H1 (cell line): ENCODE measurements around the gene CSF2RB. TPM values are rescaled to one million over a fixed set of nuclear protein-coding genes. Genes with fewer than 3 reads are reported as not detected.

ENCODE experiments used
- CTCF ChIA-PET: fragments of 300-600 bp; sonication (Branson Sonifier 250); formaldehyde crosslinking; loops from one replicate; lab custom pipeline; 2021; ENCODE audit not compliant: partially characterized antibody; lab: Charles Lee
- POLR2A ChIA-PET: fragments of 300-600 bp; sonication (Branson Sonifier 250); formaldehyde crosslinking; loops from one replicate; lab custom pipeline; 2021; ENCODE audit warnings: inconsistent platforms; ENCODE audit not compliant: partially characterized antibody; lab: Charles Lee
- DNase-seq, 2 experiments: peaks; one replicate each; pipeline versions ENCODE4 v3.0.0 to v3.0.0-alpha.2; 2010 to 2022; ENCODE audit warnings: low spot score in 2 of 2, low read depth in 1 of 2, mixed read lengths in 1 of 2
- FAIRE-seq: peaks from 2 replicates; lab custom pipeline; 2011; peaks lifted over from hg19 to GRCh38; lab: Jason Lieb, UNC
- H2AFZ ChIP-seq: 2 replicates; pipeline ENCODE4 v1.8.1; 2012; ENCODE audit warnings: low read length, inconsistent platforms
- H2AK5ac ChIP-seq: 2 replicates; pipeline ENCODE4 v1.6.1; 2013; ENCODE audit warnings: low read depth, low read length
- H2BK120ac ChIP-seq: replicated peaks from 2 replicates; pipeline ENCODE3; 2013; ENCODE audit warnings: low read depth, low read length, inconsistent platforms
- H2BK12ac ChIP-seq: 2 replicates; pipeline ENCODE4 v1.6.1; 2013; ENCODE audit warnings: low read depth, low read length
- H2BK15ac ChIP-seq: 2 replicates; pipeline ENCODE4 v1.6.1; 2013; ENCODE audit warnings: low read length
- H2BK20ac ChIP-seq: 2 replicates; pipeline ENCODE4 v1.6.1; 2013; ENCODE audit warnings: low read length
- H2BK5ac ChIP-seq: 2 replicates; pipeline ENCODE4 v1.6.1; 2013; ENCODE audit warnings: low read depth, low read length
- H3K14ac ChIP-seq: 2 replicates; pipeline ENCODE4 v1.6.1; 2013; ENCODE audit warnings: inconsistent platforms; ENCODE audit not compliant: insufficient read length
- H3K18ac ChIP-seq: 2 replicates; pipeline ENCODE4 v1.6.1; 2013; ENCODE audit warnings: low read length; ENCODE audit errors: extremely low read depth
- H3K23ac ChIP-seq: 2 replicates; pipeline ENCODE4 v1.6.1; 2013; ENCODE audit warnings: inconsistent platforms; ENCODE audit not compliant: insufficient read length
- H3K23me2 ChIP-seq: 2 replicates; pipeline ENCODE4 v1.6.1; 2013; ENCODE audit warnings: low read depth, low read length
- H3K27ac ChIP-seq: 2 replicates; pipeline ENCODE4 v1.6.1; 2011; ENCODE audit warnings: low read depth, low read length, inconsistent platforms
- H3K27me3 ChIP-seq, 4 experiments: replicated peaks in 1 of 4; 1 replicate in 1 of 4; 2 replicates in 3 of 4; pipeline versions ENCODE4 v1.6.1 to v1.8.1; 2011 to 2013; ENCODE audit warnings: low read length in 3 of 4, mild to moderate bottlenecking in 3 of 4, inconsistent platforms in 2 of 4, mixed read lengths in 2 of 4, moderate library complexity in 1 of 4; ENCODE audit not compliant: control insufficient read depth in 3 of 4, insufficient read depth in 3 of 4; ENCODE audit errors: extremely low read depth in 1 of 4
- H3K36me3 ChIP-seq, 4 experiments: 2 replicates each; pipeline versions ENCODE4 v1.6.1 to v1.8.1; 2011 to 2013; ENCODE audit warnings: mild to moderate bottlenecking in 4 of 4, low read length in 3 of 4, moderate library complexity in 2 of 4, control low read depth in 1 of 4, inconsistent platforms in 1 of 4; ENCODE audit not compliant: insufficient read depth in 4 of 4, control insufficient read depth in 2 of 4
- H3K4ac ChIP-seq: replicated peaks from 2 replicates; pipeline ENCODE3; 2013; ENCODE audit warnings: low read length, low read depth, mixed read lengths, inconsistent platforms; ENCODE audit not compliant: insufficient read length
- H3K4me1 ChIP-seq, 4 experiments: replicated peaks in 1 of 4; 1 replicate in 1 of 4; 2 replicates in 3 of 4; pipeline versions ENCODE4 v1.6.1 to v1.8.1; 2011 to 2013; ENCODE audit warnings: low read length in 3 of 4, inconsistent platforms in 2 of 4, mixed read lengths in 1 of 4; ENCODE audit not compliant: insufficient read depth in 4 of 4, control insufficient read depth in 3 of 4
- H3K4me2 ChIP-seq, 2 experiments: 2 replicates each; pipeline versions ENCODE4 v1.6.1 to v1.8.1; 2011 to 2013; ENCODE audit warnings: low read depth in 2 of 2, low read length in 2 of 2, control low read depth in 1 of 2, inconsistent platforms in 1 of 2, mild to moderate bottlenecking in 1 of 2; ENCODE audit not compliant: insufficient read depth in 1 of 2
- H3K4me3 ChIP-seq, 4 experiments: fragments of 200-600, 300-600 bp in 1 of 4; sonication (generic), shearing (Covaris generic), sonication (Bioruptor Twin) in 1 of 4; 2 replicates each; pipeline versions ENCODE4 v1.5.1 to v1.8.1; 2011 to 2016; ENCODE audit warnings: low read length in 4 of 4, low read depth in 3 of 4, control low read depth in 2 of 4, inconsistent platforms in 2 of 4, mild to moderate bottlenecking in 2 of 4, mixed read lengths in 1 of 4, moderate library complexity in 1 of 4; ENCODE audit not compliant: insufficient read depth in 2 of 4; ENCODE audit errors: extremely low read depth in 1 of 4
- H3K56ac ChIP-seq: replicated peaks from 2 replicates; pipeline ENCODE3; 2013; ENCODE audit warnings: low read depth, mild to moderate bottlenecking, mixed read lengths, low read length, inconsistent platforms; ENCODE audit not compliant: insufficient read length
- H3K79me1 ChIP-seq: 2 replicates; pipeline ENCODE4 v1.6.1; 2013; ENCODE audit warnings: low read depth, low read length, control low read depth
- H3K79me2 ChIP-seq, 2 experiments: 2 replicates each; pipeline versions ENCODE4 v1.6.1 to v1.8.1; 2012 to 2013; ENCODE audit warnings: low read length in 2 of 2, mild to moderate bottlenecking in 2 of 2, inconsistent platforms in 1 of 2; ENCODE audit not compliant: insufficient read depth in 2 of 2, control insufficient read depth in 1 of 2
- H3K9ac ChIP-seq, 4 experiments: replicated peaks in 1 of 4; 1 replicate in 1 of 4; 2 replicates in 3 of 4; pipeline versions ENCODE4 v1.6.1 to v1.8.1; 2011 to 2013; ENCODE audit warnings: low read depth in 3 of 4, low read length in 3 of 4, control low read depth in 2 of 4, mild to moderate bottlenecking in 2 of 4, moderate library complexity in 2 of 4, inconsistent platforms in 1 of 4; ENCODE audit errors: extremely low read depth in 1 of 4
- H3K9me3 ChIP-seq, 2 experiments: 2 replicates each; pipeline versions ENCODE4 v1.6.1 to v1.8.1; 2012 to 2013; ENCODE audit warnings: mild to moderate bottlenecking in 2 of 2, moderate library complexity in 2 of 2, control low read depth in 1 of 2, inconsistent platforms in 1 of 2, low read depth in 1 of 2, low read length in 1 of 2, mixed read lengths in 1 of 2; ENCODE audit not compliant: insufficient read depth in 2 of 2
- H4K20me1 ChIP-seq, 2 experiments: replicated peaks in 1 of 2; 2 replicates each; pipeline versions ENCODE3 to v1.8.1; 2011 to 2013; ENCODE audit warnings: inconsistent platforms in 2 of 2, low read length in 2 of 2, mild to moderate bottlenecking in 1 of 2; ENCODE audit not compliant: insufficient read depth in 2 of 2, control insufficient read depth in 1 of 2
- H4K5ac ChIP-seq: 2 replicates; pipeline ENCODE4 v1.6.1; 2013; ENCODE audit warnings: low read length, low read depth, mixed read lengths, inconsistent platforms; ENCODE audit not compliant: insufficient read length
- H4K8ac ChIP-seq: 2 replicates; pipeline ENCODE4 v1.8.0; 2013; ENCODE audit warnings: mild to moderate bottlenecking, moderate library complexity, low read length, inconsistent platforms; ENCODE audit not compliant: insufficient read depth; ENCODE audit errors: extremely low read depth
- H4K91ac ChIP-seq: replicated peaks from 2 replicates; pipeline ENCODE3; 2013; ENCODE audit warnings: low read length, mixed read lengths, inconsistent platforms; ENCODE audit not compliant: insufficient read length
- BRCA1 ChIP-seq: IDR thresholded peaks from 2 replicates; pipeline ENCODE4 v1.6.1; 2012; ENCODE audit warnings: low read depth, low read length, improper control_type of control experiment
- JUN ChIP-seq: IDR thresholded peaks from 2 replicates; pipeline ENCODE4 v1.6.1; 2011; ENCODE audit warnings: low read depth, mild to moderate bottlenecking, improper control_type of control experiment, low read length
- NANOG ChIP-seq: IDR thresholded peaks from 2 replicates; pipeline ENCODE4 v1.6.1; 2011; ENCODE audit warnings: low read length, low read depth, mild to moderate bottlenecking, inconsistent platforms; ENCODE audit not compliant: insufficient read depth, poor library complexity, severe bottlenecking
- SIN3A ChIP-seq, 2 experiments: IDR thresholded peaks in 1 of 2; conservative IDR thresholded peaks in 1 of 2; 2 replicates each; pipeline ENCODE4 v1.6.1; 2011 to 2012; ENCODE audit warnings: low read length in 2 of 2, improper control_type of control experiment in 1 of 2, low read depth in 1 of 2, mild to moderate bottlenecking in 1 of 2
- SP2 ChIP-seq: IDR thresholded peaks from 2 replicates; pipeline ENCODE4 v1.6.1; 2012; ENCODE audit warnings: mild to moderate bottlenecking, low read length, inconsistent platforms
- WGBS, 2 experiments: shearing (Covaris generic) in 1 of 2; methylation state at CpG; one replicate each; pipeline versions ENCODE4 v1.1.6 to v1.1.7; 2013 to 2015; ENCODE audit warnings: low lambda C conversion rate in 2 of 2, mixed read lengths in 2 of 2, inconsistent platforms in 1 of 2, low coverage in 1 of 2, missing lambda C conversion rate in 1 of 2; ENCODE audit not compliant: insufficient replicate concordance in 2 of 2, insufficient coverage in 1 of 2, insufficient read length in 1 of 2; ENCODE audit errors: extremely low coverage in 1 of 2, missing lambda C conversion rate in 1 of 2; 5-methylcytosine and 5-hydroxymethylcytosine counted together
- polyA plus RNA-seq, 7 experiments: library from polyadenylated mRNA; depleted of rRNA in 3 of 7; stranded (reverse) in 5 of 7; unstranded in 2 of 7; fragments of >200 nt in 5 of 7; fragments of 200-250 nt in 2 of 7; gene quantifications; 1 replicate in 5 of 7; 2 replicates in 1 of 7; 4 replicates in 1 of 7; pipeline versions ENCODE4 v1.2.1 to v1.2.3, GENCODE V29; 2011 to 2013; ENCODE audit warnings: missing spikeins in 2 of 7, mixed read lengths in 2 of 7
- total RNA-seq: library from RNA; stranded (reverse); fragmentation: NEBNext Ultra II Directional; extraction: Animal tissue kit (Norgen Biotek cat#: 25700); gene quantifications from 2 replicates; pipeline ENCODE4 v1.2.1, GENCODE V29; 2021
- TF ChIP-seq, protein P1 (sequence below): IDR thresholded peaks from 2 replicates; pipeline ENCODE4 v1.6.1; 2011; ENCODE audit warnings: low read length, improper control_type of control experiment

CSF2RB gene
- total and polyA plus RNA-seq, 2 of the 8 experiments (the other 6 are each of a cell fraction or from before 2014, with no cell fraction given) = not detected

DNA sequence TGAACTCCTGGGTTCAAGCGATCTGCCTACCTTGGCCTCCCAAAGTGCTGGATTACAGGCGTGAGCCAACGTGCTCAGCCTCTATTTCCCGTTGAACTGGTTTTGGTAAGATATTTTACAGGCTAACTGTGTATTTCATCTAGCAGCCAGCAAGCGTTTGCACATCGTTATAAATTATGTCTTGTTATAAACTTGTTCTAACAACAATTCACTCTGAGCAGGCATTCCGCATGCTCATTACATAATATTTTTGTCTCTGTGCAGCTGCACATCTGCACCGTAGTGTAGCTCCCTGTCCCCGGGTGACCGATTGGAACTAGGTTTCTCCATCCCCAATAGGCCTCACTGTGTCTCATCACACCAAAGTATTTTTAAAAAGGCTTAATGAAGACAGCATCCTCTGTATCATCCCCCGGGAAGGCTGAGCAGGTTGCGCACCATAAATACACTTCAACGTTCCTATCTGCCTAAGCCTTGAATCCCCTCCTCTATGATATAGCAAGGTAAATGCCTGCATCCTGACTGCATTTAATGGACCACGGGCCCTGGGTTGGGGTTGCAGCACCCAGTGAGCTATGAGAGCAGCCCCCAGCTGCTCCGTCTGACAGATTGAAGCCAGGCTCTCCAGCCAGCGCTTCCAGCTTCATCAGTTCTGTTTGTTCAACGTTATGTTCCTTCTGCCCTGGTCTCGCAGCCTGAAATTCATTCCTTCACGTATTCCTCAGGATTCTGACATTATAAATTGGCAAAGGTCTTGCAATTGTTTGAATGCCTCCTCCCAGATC, 58.1 kb downstream of the CSF2RB start:
- Histone ChIP-seq H4K91ac (no peak overlapping the region), H3K4me1 (no peaks in the 10 kb centered on the region), H3K4me3 (no peak overlapping the region)
- POLR2A ChIA-PET = interaction anchor here (1.1 kb wide), 1 partner anchor 44 kb away, joined by 3 read pairs; no protein-coding TSS in a partner anchor
- TF ChIP-seq NANOG (no peak), SP2 (no peak), BRCA1 (no peak), SIN3A (conservative IDR thresholded peaks at IDR 0.05 in 1 of 2, IDR thresholded peaks at IDR 0.05 in 1 of 2; ENCODE audit: low read depth in 1 of 2, low read length in 2 of 2) (no peak), JUN (no peak)
- TF ChIP-seq, protein P1, sequence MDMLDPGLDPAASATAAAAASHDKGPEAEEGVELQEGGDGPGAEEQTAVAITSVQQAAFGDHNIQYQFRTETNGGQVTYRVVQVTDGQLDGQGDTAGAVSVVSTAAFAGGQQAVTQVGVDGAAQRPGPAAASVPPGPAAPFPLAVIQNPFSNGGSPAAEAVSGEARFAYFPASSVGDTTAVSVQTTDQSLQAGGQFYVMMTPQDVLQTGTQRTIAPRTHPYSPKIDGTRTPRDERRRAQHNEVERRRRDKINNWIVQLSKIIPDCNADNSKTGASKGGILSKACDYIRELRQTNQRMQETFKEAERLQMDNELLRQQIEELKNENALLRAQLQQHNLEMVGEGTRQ = no peak
- TF ChIP-seq, all 59 proteins: peak for 0
- no peak overlapping the region for H2BK12ac ChIP-seq
- H3K4ac ChIP-seq = no peak overlapping the region
- H3K4me2 ChIP-seq = no peak overlapping the region
- no peak overlapping the region for H2AK5ac ChIP-seq
- no peak overlapping the region for H3K18ac ChIP-seq
- H2AFZ ChIP-seq = no peak overlapping the region
- H2BK20ac ChIP-seq = no peak overlapping the region
- DNase-seq = no peak
- no peak for FAIRE-seq
- no peak overlapping the region for H2BK120ac ChIP-seq
- no peak overlapping the region for H3K14ac ChIP-seq
- no peak overlapping the region for H3K9ac ChIP-seq
- no peaks in the 10 kb centered on the region for H4K20me1 ChIP-seq
- no peaks in the 10 kb centered on the region for H3K36me3 ChIP-seq
- no peak overlapping the region for H4K5ac ChIP-seq
- CTCF ChIA-PET = interaction anchor here (1.3 to 2.2 kb wide), 4 partner anchors 13 to 115 kb away, joined by 3 to 7 read pairs (median 3); no protein-coding TSS in a partner anchor
- H4K8ac ChIP-seq = no peak overlapping the region
- no peaks in the 10 kb centered on the region; a peak in 1 of 7 replicates for H3K27me3 ChIP-seq
- no peaks in the 10 kb centered on the region for H3K9me3 ChIP-seq
- no peak overlapping the region for H2BK15ac ChIP-seq
- no peaks in the 10 kb centered on the region for H3K23me2 ChIP-seq
- H3K23ac ChIP-seq = no peak overlapping the region
- WGBS, 2 experiments = 85% methylated on average over 19 of the region's 19 CpGs; no CpG with 5 or more reads in 1 of the 2 experiments
- no peak overlapping the region for H3K27ac ChIP-seq
- no peak overlapping the region for H3K56ac ChIP-seq
- no peaks in the 10 kb centered on the region for H3K79me2 ChIP-seq
- H3K79me1 ChIP-seq = no peaks in the 10 kb centered on the region
- no peak overlapping the region for H2BK5ac ChIP-seq
